NCI-H146 (cell line): ENCODE data around the gene LIF.
"Not testable (repeated sequence)": the region's sequence is repeated elsewhere in the genome, so short reads cannot be mapped to it uniquely, and the experiment has no call there.

ENCODE experiments used
- DNase-seq: peaks from one replicate; lab custom pipeline; 2025; lab: John Stamatoyannopoulos, UW

LIF gene

DNA sequence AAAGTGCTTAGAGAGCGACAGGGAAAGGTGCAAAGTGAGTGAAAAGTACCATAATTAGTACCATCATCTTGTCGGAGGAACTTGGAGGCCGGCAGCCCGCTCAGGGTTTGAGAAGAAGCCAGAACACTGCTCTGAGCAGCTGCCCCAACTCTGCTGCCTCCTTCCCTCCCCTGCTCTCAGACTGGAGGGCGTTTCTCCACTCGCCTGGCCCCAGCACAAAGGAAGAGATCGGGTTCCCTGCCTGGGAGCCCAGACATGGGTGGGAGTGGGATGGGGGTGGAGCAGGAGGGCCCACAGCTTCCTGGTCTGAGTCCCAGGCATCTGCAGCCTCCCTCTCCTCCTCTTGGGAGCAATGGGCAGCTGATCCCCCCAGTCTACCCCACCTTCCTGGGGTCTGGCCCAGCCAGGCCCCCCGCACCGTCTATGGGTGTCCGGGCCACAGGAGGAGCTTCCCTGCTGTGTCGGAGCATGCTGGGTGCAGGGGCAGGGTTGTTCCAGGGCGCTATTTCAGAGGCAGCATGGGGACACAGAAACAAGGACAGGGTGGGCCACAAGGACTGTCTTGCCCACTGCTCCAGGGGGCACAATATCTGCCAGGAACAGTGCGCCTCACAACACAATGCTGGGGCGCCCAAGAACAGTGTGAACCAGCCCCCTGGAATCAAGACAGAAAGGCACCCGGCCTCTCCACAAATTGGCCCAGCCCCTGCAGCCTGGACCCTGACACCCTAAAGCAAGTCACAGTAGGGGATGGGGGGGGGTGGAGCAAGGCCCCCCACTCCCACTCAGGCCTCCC, 4.8 kb downstream of the LIF start:
- no peak for DNase-seq

DNA sequence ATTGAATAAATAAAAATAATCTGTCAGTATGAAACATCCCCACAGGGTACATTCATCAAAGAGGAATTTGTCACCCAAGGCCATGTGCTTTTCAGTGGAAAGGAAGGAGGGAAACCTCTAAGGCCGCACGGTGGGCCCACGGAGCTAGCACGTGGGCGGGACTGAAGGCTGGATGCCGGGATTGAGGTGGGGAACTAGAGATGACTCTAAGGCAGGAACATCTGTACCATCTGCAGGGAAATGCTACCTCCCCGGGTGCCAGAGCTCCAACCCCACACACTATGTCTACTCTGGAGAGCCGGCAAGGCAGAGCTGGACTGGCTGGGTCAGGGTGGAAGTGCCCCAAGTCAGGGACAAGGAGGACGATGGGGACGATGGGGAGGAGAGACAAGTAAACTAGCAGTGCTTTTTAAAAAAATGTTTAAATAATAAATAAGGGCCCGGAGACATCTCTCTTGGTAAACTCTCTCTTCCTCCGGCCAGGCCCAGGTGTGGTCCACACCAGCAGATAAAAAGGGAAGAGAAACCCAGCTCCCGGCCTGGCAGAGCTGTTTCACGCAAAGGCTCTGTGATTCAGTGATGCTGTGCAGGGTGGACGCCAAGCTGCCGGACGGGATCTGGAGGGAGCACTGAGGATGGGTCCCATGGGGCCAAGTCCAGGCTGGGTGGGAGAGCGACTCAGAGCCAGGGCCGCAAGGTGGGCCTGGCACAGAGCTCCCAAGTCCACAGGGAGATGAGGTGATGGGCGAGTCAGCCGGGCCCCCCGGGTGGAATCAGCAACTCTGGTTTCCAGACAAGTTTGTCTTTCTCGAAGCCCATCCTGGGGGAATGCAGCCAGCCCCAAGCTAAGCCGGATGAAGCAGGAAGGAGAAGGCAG, 5.8 kb downstream of the LIF start:
- DNase-seq: no peak

DNA sequence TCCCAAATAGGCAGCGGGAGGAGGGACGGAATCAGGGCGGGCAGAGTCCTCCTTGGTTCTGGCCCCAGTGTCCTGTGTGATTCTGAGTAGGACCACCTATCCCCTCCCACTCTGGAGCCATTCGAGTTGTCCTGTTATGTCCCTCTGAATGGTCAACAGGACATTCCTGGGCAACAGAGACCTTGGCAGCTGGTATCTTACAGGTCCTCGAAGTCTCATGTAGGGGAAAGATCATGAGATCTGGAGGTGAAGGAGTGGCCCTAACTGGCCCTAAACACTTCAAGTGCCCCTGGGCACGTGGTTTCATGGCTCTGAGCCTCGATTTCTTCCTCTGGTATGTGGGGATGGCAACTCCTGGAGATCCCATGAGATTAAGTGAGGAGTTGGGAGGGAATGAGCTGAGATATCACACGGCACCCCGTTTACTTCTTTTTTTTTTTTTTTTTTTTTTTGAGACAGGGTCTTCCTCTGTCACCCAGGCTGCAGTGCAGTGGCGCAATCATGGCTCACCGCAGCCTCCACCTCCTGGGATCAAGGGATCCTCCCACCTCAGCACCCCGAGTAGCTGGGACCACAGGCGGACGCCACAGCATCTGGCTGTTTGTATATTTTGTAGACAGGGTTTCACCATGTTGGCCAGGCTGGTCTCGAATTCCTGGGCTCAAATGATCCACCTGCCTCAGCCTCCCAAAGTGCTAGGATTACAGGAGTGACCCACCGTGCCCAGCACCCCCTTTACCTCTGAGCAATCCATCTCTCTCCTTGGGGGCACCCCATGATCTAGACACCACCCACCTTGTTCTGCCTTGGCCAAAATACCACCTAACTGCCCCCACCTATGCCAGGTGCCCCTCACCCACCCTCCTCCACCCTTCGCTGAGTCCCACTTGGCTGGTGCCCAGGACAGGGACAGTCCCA, 6.8 kb downstream of the LIF start:
- no peak for DNase-seq

DNA sequence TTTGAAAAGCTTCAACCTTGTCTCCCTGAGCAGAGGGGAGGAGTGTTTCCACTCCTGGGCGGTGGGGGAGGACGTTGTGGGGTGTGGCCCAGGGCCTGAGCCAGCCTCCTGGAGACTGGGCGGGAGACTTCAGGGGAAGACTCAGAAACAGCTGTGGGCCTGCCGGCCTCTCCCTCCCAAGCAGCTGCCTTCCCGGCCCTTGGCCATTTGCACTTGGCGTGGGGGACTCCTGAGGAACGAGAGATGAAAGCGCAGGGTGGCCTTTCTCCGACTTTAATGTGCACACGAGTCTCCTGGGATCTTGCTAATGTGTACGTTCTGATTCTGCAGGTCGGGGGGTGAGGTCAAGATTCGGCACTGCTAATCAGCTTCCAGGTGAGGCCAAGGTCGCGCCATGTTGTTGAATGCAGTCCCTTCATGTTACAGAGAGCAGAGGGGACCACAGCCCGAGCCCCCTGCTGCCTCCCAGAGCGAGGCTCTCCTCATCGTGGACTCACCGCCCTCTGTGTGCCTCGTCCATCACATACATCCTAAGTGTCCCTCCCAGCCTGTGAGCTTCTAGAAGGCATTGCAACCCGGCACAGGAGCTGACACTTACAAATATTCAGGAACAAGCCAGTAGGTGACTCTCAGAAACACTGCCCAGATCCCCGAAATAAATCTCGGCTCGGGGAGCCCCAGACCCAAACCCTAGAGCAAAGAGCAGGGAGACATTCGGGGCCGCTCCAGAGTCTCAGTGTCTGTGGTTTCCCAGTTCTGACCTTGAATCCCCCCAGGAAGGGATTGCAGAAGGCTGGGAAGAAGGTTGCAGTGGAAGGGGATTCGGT, 7.7 kb downstream of the LIF start:
- no peak for DNase-seq

DNA sequence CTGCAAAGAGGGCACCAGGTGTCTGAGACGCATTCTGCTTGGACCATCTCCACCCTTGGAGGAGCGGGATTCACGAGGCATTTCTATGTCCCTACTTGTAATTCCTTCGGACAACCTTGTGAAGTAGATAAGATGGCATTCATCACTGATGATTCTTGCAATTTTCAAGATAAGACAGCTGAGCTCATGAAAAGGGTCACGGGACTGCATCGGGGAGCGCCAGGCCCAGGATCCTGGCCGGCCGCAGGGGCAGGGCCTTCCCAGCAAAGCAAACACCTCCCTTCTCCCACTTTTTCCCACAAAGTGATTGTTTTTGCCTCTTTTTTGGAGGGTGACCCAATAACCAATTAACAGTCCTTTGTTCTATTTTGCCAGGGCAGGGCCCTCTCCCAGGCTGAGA, 8.4 kb downstream of the LIF start:
- DNase-seq: no peak

DNA sequence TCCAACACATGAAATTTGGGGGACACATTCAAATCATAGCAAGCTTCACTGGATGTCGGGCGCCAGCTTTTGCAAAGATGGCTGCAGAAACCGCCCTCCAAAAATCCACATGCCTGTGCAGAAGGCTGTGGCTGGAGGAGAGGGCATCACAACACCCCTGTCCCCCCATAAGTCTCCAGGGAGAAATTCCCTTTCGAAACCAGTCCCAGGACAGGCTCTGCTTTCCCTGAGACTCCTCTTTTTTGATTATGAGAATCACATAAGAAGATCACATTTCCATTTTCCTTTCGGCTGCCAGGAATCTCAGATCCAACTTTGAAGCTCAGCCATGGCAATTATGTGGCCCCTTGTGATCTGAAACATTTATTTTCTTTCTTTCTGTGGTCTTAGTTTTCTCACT, 9.7 kb downstream of the LIF start:
- DNase-seq: no peak

DNA sequence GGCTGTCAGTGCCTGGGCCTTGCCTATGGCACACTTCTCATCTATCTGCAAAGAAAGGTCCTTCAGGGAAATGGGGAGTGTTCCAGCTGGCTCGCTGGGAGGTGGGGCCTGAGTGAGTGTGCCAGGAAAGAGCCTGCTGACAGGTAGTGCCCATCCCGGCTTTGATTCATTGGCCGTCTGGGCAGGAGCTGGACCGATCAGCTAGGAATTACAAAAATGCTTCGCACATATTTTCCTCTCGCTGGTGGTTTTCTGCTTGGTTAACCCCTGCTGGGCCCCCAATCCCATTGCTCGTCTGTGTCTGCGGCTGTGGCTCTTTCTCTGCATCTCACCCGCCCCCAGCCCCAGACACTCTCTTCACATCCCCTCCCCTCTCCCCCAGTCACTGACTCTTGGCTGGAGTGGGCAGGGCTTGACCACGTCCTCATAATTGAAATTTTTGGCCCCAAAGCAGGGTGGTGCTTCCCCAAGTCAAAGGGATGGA, 10.8 kb downstream of the LIF start:
- DNase-seq: no peak

DNA sequence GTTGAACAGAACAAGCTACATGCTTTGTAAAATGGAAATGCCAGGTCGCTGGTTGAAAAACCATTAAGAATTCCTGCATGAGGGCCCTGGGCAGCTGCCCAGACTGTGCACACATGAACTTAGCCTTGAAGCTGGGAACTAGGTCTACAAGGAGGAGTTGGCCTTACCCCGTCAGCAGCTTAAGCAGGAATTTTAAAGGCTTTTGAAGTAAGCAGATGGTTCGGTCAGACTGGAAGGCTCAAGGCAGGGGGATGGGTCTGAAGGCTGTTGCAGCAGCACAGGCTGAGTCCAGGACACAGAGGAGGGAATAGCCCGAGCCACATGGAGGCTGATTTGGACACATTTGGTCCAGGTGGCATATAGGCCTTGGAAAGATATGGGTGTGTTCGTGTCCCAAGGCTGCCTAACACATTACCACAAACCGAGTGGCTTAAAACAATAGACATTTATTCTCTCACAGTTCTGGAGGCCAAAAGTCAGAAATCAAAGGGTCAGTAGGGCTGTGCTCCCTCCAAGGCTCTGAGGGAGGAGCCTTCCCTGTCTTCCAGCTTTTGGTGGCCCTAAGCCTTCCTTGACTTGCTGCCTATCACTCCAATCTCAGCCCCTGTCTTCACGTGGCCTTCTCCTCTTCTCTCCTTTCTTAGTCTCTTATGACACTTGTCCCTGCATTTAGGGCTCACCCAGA, 11.6 kb downstream of the LIF start:
- DNase-seq: no peak

DNA sequence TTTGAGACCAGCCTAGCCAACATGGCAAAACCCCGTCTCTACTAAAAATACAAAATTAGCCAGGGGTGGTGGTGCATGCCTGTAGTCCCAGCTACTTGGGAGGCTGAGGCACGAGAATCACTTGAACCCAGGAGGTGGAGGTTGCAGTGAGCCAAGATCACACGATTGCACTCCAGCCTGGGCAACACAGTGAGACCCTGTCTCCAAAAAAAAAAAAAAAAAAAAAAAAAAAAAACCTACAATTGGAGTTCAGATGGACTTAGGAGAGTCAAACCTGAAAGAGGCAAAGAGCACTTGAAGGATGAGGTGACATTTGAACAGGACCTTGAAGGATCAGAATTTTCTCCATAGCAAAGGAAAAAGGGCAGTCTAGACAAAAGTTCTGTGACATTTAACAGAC, 12.2 kb downstream of the LIF start:
- DNase-seq: not testable (repeated sequence)

DNA sequence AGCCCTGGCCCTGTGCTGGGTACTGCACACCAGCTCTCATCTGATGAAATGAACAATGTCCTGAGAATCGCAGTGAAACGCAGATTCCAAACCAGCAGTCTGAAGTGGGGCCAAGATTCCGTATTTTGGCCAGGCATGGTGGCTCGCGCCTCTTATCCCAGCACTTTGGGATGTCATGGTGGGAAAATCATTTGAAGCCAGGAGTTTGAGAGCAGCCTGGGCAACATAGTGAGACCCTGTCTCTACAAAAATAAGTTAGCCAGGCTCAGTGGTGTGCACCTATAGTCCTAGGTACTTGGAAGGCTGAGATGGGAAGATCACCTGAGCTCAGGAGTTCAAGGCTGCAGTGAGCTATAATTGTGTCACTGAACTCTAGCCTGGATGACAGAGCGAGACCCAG, 13.0 kb downstream of the LIF start:
- DNase-seq: no peak

DNA sequence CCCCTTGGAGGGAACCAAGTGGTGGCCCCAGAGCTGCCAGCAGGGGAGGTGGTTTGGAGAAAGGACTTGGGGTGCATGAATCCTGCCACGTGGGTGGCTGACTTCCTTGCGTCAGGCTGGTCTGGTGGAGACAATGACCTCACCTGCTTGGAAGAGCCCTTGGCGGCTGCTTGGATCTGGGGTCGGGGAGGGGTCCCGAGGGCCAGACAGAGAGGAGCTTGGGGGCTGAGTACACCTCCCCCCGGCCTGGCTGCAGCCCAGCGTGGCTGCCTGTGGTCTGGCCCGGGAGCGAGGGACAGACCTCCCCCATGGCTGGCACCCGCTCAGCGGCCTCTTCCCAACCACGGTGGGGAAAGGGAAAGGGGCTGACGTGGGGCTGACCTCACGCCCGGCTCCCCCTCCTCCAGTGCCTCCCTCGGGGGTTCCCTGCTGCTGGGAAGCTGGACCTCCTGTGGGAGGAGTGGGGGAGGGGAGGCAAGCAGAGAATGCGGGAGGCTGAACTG, 13.8 kb downstream of the LIF start:
- no peak for DNase-seq

DNA sequence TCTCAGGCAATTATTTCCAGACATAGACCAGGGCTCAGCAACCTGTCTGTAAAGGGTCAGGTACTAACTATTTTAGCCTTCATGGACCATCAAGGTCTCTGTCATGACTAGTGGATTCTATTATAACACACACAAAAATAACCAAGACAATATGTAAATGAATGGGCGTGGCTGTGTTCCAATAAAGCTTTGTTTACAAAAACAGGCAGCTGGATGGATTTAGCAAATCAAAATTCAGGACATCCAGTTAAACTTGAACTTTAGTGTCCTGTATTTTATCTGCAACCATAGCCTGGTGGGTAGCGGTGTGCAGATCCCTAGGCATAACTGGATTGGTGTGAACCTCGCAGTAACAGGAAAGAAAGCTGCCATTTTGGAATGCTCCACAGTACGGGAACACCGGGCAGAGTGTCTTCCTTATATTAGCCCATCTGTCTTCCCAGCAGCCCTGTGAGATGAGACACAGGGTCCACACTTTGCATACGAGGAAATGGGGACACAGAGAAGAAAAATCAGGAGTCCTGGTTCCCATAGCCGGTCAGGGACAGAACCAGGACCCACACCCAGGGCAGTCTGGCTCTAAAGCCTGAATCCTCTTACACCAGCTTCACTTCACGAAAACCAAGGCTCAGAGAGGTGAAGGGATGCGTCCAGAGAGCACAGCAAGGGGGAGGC, 15.6 kb downstream of the LIF start:
- DNase-seq: no peak

DNA sequence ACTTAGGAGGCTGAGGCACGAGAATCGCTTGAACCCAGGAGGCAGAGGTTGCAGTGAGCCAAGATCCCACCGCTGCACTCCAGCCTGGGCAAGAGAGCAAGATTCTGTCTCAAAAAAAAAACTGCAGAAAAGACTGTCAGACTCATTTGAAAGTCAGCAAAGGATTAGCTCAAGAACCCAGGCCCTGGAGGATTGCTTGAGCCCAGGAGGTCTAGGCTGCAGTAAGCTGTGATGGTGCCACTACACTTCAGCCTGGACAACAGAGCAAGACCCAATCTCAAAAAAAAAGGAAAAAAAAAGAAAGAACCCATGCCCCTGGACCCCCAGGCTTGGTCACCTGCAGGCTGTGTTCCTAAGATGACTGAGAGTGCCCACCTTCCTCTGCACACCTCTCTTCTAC, 16.2 kb downstream of the LIF start:
- no peak for DNase-seq

DNA sequence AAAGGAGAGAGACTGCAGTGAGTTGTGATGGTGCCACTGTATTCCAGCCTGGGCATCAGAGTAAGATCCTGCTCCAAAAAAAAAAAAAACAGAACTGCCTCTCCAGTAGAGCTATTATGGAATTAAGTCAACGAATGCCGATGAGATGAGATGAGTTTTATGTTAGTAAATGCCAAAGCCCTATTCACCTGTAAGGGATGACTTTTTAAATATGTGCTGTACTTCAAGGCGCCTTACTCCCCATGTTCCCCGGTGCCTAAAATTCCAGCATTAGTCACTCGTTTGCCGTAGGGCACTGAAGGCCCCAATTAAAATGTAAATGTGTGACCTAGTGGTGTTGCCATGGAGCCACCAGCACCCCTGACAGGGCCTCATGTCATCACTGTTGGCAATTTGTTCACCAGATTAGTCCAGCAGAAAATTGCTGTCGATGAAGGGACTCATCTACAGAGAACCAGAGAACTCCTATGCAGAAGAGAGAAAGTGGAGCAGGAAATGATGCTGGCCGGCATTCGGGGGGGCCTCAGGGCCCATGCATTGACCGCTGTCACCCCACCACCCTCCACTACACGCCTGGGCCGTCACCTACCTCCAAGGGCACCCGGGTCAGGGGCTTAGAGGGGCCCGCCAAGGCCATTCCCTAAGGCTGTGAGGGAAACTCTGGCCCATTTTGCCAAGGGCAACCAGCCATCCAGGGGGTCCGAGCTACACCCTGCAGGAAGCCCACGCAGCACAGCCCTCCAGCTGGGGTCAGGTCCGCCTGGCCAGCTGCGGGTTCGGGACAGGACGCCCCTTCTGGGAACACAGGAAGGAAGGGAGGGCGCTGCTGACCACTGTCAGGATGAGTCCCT, 17.8 kb downstream of the LIF start:
- peak; percentile 50 for DNase-seq

DNA sequence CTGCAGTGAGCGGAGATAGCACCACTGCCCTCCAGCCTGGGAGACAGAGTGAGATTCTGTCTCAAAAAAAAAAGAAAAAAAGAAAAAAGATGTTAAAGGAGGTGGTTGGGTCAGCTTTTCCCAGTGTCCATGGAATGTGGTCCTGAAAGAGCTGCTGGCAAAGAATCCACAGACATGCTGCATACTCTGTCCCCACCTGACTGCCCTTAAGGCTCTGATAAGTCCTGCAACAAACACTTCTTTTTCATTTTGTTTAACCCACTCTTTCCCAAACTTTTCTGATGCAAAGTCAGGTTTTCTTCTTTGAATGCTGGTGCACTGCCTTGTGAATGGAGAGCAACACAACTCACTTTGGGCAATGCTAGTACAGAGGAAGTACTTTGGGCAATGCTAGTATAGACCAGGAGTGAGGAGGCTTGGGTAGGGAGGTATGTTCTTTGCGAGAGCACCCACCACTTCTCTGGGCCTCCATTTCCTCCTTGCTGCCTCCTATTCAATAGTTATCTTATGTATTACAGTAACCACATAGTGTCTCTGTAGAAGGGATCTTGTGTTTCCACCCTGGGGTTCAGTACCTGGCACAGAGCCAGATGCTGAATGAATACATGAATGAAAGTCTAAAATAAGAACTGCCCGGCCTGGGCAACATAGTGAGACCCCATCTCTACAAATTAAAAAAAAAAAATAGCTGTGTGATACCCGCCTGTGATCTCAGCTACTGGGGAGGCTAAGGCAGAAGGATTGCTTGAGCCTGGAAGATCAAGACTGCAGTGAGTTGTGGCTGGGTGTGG, 18.9 kb downstream of the LIF start:
- no peak for DNase-seq

DNA sequence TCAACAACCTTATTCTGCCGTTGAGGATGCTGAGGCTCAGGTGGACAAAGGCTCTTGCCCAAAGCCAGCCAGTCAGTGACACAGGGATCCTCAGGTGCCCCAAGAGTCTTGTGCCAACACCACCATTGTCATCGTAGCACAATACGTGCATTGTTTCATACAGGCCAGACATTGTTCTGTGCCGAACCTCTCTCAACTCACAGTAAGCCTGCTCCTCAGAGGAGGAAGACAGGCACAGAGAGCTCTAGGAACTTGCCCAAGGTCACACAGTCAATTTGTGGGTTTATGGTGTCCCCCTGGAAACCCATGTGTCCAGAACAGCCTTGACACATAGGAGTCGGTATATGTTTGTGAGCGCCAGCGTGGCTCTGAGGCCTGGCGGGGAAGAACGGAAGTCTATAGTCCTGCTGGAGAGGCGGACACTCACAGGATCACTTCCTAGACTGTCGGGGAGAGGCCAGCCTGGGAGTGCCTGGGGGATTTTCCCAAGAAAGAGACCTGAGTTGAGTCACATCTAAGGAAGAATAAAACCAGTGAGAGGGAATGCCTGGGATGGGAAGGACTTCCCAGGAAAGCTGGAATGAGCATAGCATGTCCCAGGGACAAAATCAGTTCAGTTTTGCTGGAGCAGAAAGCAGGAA, 20.2 kb downstream of the LIF start:
- no peak for DNase-seq

DNA sequence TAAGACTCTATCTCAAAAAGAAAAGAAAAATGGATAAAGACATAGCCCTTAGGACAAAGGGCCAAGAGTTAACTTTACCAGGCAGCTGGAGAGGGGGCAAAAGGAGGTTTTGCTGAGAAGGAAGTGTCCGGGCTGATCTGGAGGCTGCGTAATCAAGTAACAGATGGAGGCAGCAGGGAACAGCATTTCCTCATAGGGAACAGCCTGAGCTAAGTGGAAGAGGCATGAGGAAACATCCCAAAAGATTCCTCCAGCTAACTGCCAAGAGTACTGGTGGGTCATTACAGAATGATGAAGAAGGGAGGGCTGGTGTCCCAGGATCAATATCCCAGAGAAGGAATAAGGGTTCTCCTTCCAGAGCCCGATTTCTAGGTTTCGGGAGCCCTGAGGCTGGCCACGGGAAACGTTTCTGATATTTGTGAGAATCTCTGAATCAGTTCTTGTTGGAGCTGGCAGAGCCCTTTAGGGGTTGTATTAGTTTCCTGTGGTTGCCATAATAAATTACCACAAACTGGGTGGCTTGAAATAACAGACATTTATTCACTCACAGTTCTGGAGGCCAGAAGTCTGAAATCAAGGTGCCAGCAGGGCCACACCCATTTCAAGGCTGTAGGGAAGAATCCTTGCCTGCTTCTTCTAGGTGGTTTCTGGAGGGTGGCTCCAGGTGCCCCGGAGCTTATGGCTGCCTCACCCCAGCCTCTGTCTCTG, 21.2 kb downstream of the LIF start:
- DNase-seq: no peak
